Measurements from ENCODE around the gene C1QTNF6. TPM values are rescaled to one million over a fixed set of nuclear protein-coding genes. Genes with fewer than 3 reads are reported as not detected.

C1QTNF6 gene
- total RNA-seq, 1 donor from 2014 or later, result 6.0 TPM

DNA sequence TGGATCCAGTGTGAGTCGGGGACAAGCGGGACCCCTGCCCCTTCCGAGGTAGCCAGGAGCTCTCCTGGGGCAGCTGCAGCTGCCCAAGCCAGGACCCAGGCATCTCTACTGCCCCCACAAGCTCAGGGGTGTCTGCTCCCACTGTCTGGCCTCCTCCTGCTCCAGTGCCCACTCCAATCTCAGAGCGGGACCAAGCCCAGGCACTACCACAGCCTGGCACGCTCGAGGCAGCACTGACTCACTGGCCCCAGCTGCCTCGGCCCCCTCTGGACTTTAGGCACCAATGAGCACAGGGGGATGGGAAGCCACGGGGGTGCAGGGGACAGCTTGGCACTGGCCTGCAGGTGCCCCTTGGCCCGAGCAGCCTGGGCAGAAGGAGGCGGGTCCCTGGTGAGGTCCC, 46.6 kb downstream of the C1QTNF6 start:
- Histone ChIP-seq H3K27ac (ENCODE audit: low read depth, low read length) (no peak overlapping the region), H3K27me3 (ENCODE audit: insufficient read depth, low read length) (peaks cover 7% of the 10 kb centered on the region), H3K4me1 (ENCODE audit: insufficient read depth, low read length) (no peaks in the 10 kb centered on the region), H2AFZ (ENCODE audit: low read depth, low read length) (no peak overlapping the region), H3K4me3 (ENCODE audit: insufficient read depth, low read depth, low read length) (no peak overlapping the region), H3K9ac (ENCODE audit: low read length) (no peak overlapping the region), H3K4me2 (ENCODE audit: low read length) (no peak overlapping the region), H3K9me3 (ENCODE audit: insufficient read depth, low read depth, low read length) (no peaks in the 10 kb centered on the region), H3K79me2 (ENCODE audit: insufficient read depth, low read length) (no peaks in the 10 kb centered on the region), H3K36me3 (ENCODE audit: insufficient read depth, low read length) (no peaks in the 10 kb centered on the region), H4K20me1 (ENCODE audit: insufficient read depth, low read length) (no peaks in the 10 kb centered on the region)
- peaks cover 2% of the 10 kb centered on the region for H3K4me1 Mint-ChIP-seq (ENCODE audit: low read depth, unreplicated experiment)
- TF ChIP-seq, protein P1, sequence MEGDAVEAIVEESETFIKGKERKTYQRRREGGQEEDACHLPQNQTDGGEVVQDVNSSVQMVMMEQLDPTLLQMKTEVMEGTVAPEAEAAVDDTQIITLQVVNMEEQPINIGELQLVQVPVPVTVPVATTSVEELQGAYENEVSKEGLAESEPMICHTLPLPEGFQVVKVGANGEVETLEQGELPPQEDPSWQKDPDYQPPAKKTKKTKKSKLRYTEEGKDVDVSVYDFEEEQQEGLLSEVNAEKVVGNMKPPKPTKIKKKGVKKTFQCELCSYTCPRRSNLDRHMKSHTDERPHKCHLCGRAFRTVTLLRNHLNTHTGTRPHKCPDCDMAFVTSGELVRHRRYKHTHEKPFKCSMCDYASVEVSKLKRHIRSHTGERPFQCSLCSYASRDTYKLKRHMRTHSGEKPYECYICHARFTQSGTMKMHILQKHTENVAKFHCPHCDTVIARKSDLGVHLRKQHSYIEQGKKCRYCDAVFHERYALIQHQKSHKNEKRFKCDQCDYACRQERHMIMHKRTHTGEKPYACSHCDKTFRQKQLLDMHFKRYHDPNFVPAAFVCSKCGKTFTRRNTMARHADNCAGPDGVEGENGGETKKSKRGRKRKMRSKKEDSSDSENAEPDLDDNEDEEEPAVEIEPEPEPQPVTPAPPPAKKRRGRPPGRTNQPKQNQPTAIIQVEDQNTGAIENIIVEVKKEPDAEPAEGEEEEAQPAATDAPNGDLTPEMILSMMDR (IDR thresholded peaks at IDR 0.05; ENCODE audit: insufficient read depth, low read depth, low read length), result no peak
- TF ChIP-seq EZH2 (IDR thresholded peaks at IDR 0.05; ENCODE audit: insufficient read depth, low read length), result no peak
- no peaks in the 10 kb centered on the region for H3K9me3 Mint-ChIP-seq (ENCODE audit: unreplicated experiment)
- no peaks in the 10 kb centered on the region for H3K36me3 Mint-ChIP-seq (ENCODE audit: low read depth, unreplicated experiment)
- no peak for FAIRE-seq
- no peak overlapping the region for H3K4me3 Mint-ChIP-seq (ENCODE audit: unreplicated experiment)
- no peak overlapping the region for H3K27ac Mint-ChIP-seq (ENCODE audit: unreplicated experiment)
- H3K27me3 Mint-ChIP-seq (ENCODE audit: low read depth, unreplicated experiment), result peaks cover 53% of the 10 kb centered on the region
- DNase-seq (ENCODE audit: low read depth), result no peak

DNA sequence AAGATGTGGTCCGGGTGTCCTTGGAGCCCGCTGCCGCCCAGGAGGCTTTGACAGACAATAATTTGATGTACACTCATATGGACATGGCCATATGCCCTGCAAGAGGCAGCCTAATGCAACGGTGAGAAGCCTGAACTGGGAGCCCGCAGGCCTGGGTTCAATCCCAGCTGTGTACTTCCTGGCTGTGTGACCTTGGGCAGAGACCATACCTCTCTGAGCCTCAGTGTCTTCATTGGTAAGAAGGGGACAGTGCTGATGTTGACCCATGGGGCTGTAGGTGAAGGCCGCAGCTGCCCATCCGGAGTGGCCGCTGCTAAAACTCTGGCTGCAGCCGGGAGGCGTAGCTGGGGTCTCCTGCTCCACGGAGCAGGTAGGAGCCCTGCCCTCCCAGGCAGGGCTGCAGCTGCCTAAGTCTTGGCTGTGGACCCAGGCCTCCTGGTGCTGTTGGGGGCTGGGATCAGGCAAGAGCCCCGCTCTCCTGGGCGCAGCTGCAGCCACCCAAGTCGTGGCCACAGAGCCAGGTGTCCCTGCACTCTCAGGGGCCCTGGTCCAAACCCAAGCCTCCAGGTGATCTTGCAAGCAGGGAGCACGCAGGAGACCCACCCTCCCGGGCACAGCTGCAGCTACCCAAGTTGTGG, 47.2 kb downstream of the C1QTNF6 start:
- H3K4me3 ChIP-seq (ENCODE audit: insufficient read depth, low read depth, low read length), result no peak overlapping the region
- TF ChIP-seq EZH2 (IDR thresholded peaks at IDR 0.05; ENCODE audit: insufficient read depth, low read length), result no peak
- TF ChIP-seq, protein P1 (IDR thresholded peaks at IDR 0.05; ENCODE audit: insufficient read depth, low read depth, low read length), result no peak
- no peak overlapping the region for H3K27ac Mint-ChIP-seq (ENCODE audit: unreplicated experiment)
- no peaks in the 10 kb centered on the region for H4K20me1 ChIP-seq (ENCODE audit: insufficient read depth, low read length)
- peaks cover 49% of the 10 kb centered on the region for H3K27me3 Mint-ChIP-seq (ENCODE audit: low read depth, unreplicated experiment)
- FAIRE-seq, result no peak
- no peaks in the 10 kb centered on the region for H3K9me3 Mint-ChIP-seq (ENCODE audit: unreplicated experiment)
- H3K27me3 ChIP-seq (ENCODE audit: insufficient read depth, low read length), result peaks cover 7% of the 10 kb centered on the region
- H3K4me1 ChIP-seq (ENCODE audit: insufficient read depth, low read length), result no peaks in the 10 kb centered on the region
- no peak overlapping the region for H2AFZ ChIP-seq (ENCODE audit: low read depth, low read length)
- peaks cover 2% of the 10 kb centered on the region for H3K4me1 Mint-ChIP-seq (ENCODE audit: low read depth, unreplicated experiment)
- no peaks in the 10 kb centered on the region for H3K36me3 ChIP-seq (ENCODE audit: insufficient read depth, low read length)
- H3K79me2 ChIP-seq (ENCODE audit: insufficient read depth, low read length), result no peaks in the 10 kb centered on the region
- H3K4me3 Mint-ChIP-seq (ENCODE audit: unreplicated experiment), result no peak overlapping the region
- H3K36me3 Mint-ChIP-seq (ENCODE audit: low read depth, unreplicated experiment), result no peaks in the 10 kb centered on the region
- H3K9me3 ChIP-seq (ENCODE audit: insufficient read depth, low read depth, low read length), result no peaks in the 10 kb centered on the region
- H3K4me2 ChIP-seq (ENCODE audit: low read length), result no peak overlapping the region
- H3K9ac ChIP-seq (ENCODE audit: low read length), result no peak overlapping the region
- H3K27ac ChIP-seq (ENCODE audit: low read depth, low read length), result no peak overlapping the region
- DNase-seq (ENCODE audit: low read depth), result no peak

DNA sequence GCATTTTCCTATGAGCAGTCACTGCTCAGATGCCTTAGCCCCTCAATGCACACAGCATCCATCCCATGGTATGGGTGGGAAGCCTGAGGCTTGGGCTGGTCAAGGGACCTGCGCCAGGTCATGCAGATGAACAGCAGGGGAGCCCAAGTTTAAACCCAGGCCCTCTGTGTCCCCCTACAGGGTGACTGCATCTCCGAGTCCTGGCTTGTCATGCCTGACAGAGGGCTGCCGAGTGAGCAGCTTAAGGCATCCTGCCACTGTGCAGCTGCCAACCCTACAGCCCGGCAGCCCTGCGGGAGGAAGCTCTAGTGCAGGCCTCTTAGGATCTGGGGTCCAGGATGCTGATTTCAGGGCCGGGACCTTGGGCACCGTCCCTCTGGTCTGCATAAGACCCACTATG, 48.3 kb downstream of the C1QTNF6 start:
- Mint-ChIP-seq H3K27ac (ENCODE audit: unreplicated experiment) (no peak overlapping the region), H3K4me1 (ENCODE audit: low read depth, unreplicated experiment) (peaks cover 2% of the 10 kb centered on the region), H3K4me3 (ENCODE audit: unreplicated experiment) (no peak overlapping the region), H3K36me3 (ENCODE audit: low read depth, unreplicated experiment) (no peaks in the 10 kb centered on the region), H3K9me3 (ENCODE audit: unreplicated experiment) (no peaks in the 10 kb centered on the region), H3K27me3 (ENCODE audit: low read depth, unreplicated experiment) (peaks cover 49% of the 10 kb centered on the region)
- no peak overlapping the region for H3K4me2 ChIP-seq (ENCODE audit: low read length)
- no peaks in the 10 kb centered on the region for H3K4me1 ChIP-seq (ENCODE audit: insufficient read depth, low read length)
- FAIRE-seq, result no peak
- TF ChIP-seq, protein P1 (IDR thresholded peaks at IDR 0.05; ENCODE audit: insufficient read depth, low read depth, low read length), result no peak
- TF ChIP-seq EZH2 (IDR thresholded peaks at IDR 0.05; ENCODE audit: insufficient read depth, low read length), result no peak
- H3K27me3 ChIP-seq (ENCODE audit: insufficient read depth, low read length), result peaks cover 6% of the 10 kb centered on the region
- H3K4me3 ChIP-seq (ENCODE audit: insufficient read depth, low read depth, low read length), result no peak overlapping the region
- H3K27ac ChIP-seq (ENCODE audit: low read depth, low read length), result no peak overlapping the region
- no peaks in the 10 kb centered on the region for H3K79me2 ChIP-seq (ENCODE audit: insufficient read depth, low read length)
- H4K20me1 ChIP-seq (ENCODE audit: insufficient read depth, low read length), result no peaks in the 10 kb centered on the region
- no peaks in the 10 kb centered on the region for H3K36me3 ChIP-seq (ENCODE audit: insufficient read depth, low read length)
- H3K9me3 ChIP-seq (ENCODE audit: insufficient read depth, low read depth, low read length), result no peaks in the 10 kb centered on the region
- no peak overlapping the region for H3K9ac ChIP-seq (ENCODE audit: low read length)
- DNase-seq (ENCODE audit: low read depth), result no peak
- no peak overlapping the region for H2AFZ ChIP-seq (ENCODE audit: low read depth, low read length)

Measured in astrocyte (in vitro differentiated cells and primary cell).